ENCODE data around the gene RHO. TPM values are rescaled to one million over a fixed set of nuclear protein-coding genes. Genes with fewer than 3 reads are reported as not detected.

Gene RHO
- total RNA-seq, 4 donors from 2014 or later, result not detected

DNA sequence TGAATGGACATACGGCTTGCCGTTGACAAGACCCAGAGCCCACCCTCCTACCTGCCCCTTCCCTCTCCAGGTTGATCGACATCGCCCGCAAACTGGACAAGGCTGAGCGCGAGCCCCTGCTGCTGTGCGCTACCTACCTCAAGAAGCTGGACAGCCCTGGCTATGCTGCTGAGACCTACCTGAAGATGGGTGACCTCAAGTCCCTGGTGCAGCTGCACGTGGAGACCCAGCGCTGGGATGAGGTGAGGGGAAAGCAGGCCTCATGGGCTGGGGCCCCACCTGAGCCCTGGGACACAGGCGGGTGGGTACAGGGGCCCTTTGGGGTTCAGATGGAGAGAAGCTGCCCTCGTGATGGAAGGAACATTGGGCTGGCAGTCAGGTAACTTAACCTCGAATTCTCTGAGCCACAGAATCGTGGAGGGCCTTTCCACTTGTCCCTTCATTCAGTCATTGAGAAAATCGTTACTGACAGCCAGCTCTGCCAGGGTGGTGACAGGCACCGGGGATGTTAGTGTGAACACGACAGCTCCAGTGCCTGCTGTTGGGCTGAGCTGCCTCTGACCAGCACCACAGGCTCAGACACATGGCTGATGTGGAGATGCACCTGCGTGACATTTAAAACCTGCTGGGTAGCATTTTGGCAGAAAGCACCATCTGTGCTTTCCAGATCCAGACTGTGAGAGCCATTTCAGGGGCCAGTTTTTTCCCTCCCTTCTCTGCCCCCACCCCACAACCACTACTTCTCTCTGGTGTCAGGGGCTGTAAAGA lies 25.6 kb upstream of the RHO start:
- TF ChIP-seq, protein P1, sequence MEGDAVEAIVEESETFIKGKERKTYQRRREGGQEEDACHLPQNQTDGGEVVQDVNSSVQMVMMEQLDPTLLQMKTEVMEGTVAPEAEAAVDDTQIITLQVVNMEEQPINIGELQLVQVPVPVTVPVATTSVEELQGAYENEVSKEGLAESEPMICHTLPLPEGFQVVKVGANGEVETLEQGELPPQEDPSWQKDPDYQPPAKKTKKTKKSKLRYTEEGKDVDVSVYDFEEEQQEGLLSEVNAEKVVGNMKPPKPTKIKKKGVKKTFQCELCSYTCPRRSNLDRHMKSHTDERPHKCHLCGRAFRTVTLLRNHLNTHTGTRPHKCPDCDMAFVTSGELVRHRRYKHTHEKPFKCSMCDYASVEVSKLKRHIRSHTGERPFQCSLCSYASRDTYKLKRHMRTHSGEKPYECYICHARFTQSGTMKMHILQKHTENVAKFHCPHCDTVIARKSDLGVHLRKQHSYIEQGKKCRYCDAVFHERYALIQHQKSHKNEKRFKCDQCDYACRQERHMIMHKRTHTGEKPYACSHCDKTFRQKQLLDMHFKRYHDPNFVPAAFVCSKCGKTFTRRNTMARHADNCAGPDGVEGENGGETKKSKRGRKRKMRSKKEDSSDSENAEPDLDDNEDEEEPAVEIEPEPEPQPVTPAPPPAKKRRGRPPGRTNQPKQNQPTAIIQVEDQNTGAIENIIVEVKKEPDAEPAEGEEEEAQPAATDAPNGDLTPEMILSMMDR (IDR thresholded peaks at IDR 0.05), result no peak
- TF ChIP-seq POLR2A (IDR thresholded peaks at IDR 0.05), result no peak
- TF ChIP-seq EP300 (IDR thresholded peaks at IDR 0.05), result no peak
- 89 to 90% methylated on average over 15 to 18 of the region's 18 CpGs for WGBS, 2 donors
- peaks cover 0 to 83% (median 3%) of the 10 kb centered on the region in 3 donors for H3K36me3 ChIP-seq

DNA sequence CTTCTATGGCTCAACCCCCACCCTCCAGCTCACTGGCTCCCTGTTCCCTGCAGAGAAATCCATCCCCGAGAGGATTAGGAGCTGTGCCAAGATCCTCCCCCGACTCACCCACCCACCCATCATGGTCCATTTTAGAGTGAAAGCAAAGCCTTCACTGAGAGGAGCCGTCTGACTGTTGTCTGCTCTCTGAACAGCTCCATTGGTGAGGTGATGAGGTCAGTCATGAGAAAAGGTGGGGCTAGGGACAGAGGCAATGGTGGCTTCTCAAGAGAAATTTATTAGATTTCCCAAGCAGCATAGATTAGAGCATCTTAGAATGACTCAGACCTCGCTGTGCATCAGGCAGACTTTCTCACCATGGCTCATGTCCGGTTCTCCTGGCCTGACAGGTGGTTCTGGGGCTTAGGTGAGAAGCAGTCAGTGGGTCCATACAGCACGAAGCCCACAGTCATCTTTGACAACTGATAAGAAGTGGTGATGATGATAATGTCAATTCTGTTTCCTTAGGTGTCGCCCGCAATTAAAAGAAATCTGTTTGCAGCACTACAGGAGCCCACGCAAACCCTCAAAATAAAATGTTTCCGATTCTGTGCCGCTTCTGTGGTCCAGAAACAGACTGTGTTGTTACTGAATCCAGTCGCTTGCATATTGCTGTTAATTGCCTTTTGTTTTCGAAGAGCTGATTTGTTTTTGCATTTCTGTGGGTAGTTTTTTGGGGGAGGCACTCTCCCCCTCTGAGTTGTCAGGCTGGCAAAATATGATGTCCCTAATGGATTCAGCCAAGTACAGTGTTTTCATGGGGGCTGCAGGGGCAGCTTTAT lies 24.8 kb upstream of the RHO start:
- H3K36me3 ChIP-seq, result peaks cover 0 to 87% (median 3%) of the 10 kb centered on the region in 3 donors
- no peak overlapping the region for H3K4me3 ChIP-seq
- TF ChIP-seq POLR2A (IDR thresholded peaks at IDR 0.05) (no peak), EP300 (IDR thresholded peaks at IDR 0.05) (no peak)
- TF ChIP-seq, protein P1 (IDR thresholded peaks at IDR 0.05), result no peak
- H3K27me3 ChIP-seq, result no peaks in the 10 kb centered on the region
- peak overlapping the region in 2 of 4 donors; percentile 4 to 21 for H3K27ac ChIP-seq
- DNase-seq (ENCODE audit: low spot score in 2 of 2), result no peak
- H3K4me1 ChIP-seq, result peaks cover 0 to 8% (median 0%) of the 10 kb centered on the region in 4 donors
- no peaks in the 10 kb centered on the region for H3K9me3 ChIP-seq
- WGBS, 2 donors, result 78 to 81% methylated on average over 13 of the region's 13 CpGs

More for the DNA sequence above, 25.6 kb upstream of the RHO start:
- Histone ChIP-seq H3K27ac (peak overlapping the region in 2 of 4 donors; percentile 12 to 64), H3K9me3 (no peaks in the 10 kb centered on the region), H3K4me1 (peaks cover 0 to 8% (median 0%) of the 10 kb centered on the region in 4 donors), H3K27me3 (no peaks in the 10 kb centered on the region), H3K4me3 (no peak overlapping the region)
- no peak for DNase-seq (ENCODE audit: low spot score in 2 of 2)

DNA sequence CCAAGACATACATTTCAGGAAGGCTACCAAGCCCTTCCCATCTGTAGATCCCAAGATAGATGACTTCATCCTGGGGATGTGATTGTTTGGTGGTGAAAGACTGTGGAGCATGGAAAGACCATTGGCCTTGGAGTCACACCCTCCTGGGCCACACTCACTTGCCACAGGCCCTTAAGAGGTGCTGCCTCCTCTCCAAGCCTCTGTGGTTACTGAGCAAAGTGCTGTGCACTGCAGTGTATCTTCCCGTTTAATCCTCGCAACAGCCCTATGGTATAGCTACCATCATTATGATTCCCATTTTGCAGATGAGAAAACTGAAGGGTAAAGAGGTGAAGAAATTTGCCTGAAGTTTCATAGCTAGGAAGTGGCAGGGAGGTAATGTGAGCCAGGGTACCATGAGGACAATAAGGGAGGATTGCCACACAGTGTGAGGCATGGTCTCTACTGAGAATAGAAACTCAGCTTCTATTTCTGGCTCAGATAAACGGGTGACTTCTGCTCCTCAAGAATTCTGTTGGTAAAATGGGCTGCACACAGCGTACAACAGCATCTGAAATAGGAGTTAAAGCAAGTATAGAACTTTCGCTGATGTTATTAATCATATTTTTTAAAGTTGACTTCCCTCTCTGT lies 23.9 kb upstream of the RHO start:
- Histone ChIP-seq H3K27me3 (no peaks in the 10 kb centered on the region), H3K4me3 (no peak overlapping the region), H3K9me3 (no peaks in the 10 kb centered on the region), H3K36me3 (peaks cover 0 to 97% (median 3%) of the 10 kb centered on the region in 3 donors), H3K4me1 (peaks cover 0 to 8% (median 0%) of the 10 kb centered on the region in 4 donors), H3K27ac (peak overlapping the region in 1 of 4 donors; percentile 21)
- TF ChIP-seq POLR2A (IDR thresholded peaks at IDR 0.05) (no peak), EP300 (IDR thresholded peaks at IDR 0.05) (no peak)
- TF ChIP-seq, protein P1 (IDR thresholded peaks at IDR 0.05), result no peak
- no peak for DNase-seq (ENCODE audit: low spot score in 2 of 2)
- 83 to 84% methylated on average over 5 of the region's 5 CpGs for WGBS, 2 donors

- no peak for DNase-seq (ENCODE audit: low spot score in 2 of 2)
- no peak overlapping the region for H3K4me3 ChIP-seq
- peaks cover 0 to 97% (median 3%) of the 10 kb centered on the region in 3 donors for H3K36me3 ChIP-seq
- no peaks in the 10 kb centered on the region for H3K9me3 ChIP-seq
- H3K27me3 ChIP-seq, result no peaks in the 10 kb centered on the region
- H3K27ac ChIP-seq, result no peak overlapping the region
- 82 to 88% methylated on average over 6 of the region's 6 CpGs for WGBS, 2 donors
- TF ChIP-seq EP300 (IDR thresholded peaks at IDR 0.05), result no peak
- no peak for TF ChIP-seq POLR2A (IDR thresholded peaks at IDR 0.05)
- TF ChIP-seq, protein P1 (IDR thresholded peaks at IDR 0.05), result no peak
- peaks cover 0 to 8% (median 0%) of the 10 kb centered on the region in 4 donors for H3K4me1 ChIP-seq
These were observed 23.1 kb upstream of the RHO start for GRCh38 chr3:129505341-129505740.
